GM23338 (cell line): Measurements from ENCODE around the gene SEMA5A.

Experiments used
- CREB1 ChIP-seq: fragments of 250-450 bp; sonication (Bioruptor Pico); IDR thresholded peaks from 2 replicates; pipeline ENCODE4 v1.5.0; 2020; ENCODE audit warnings: low read depth, mild to moderate bottlenecking, moderate library complexity
- CTCF ChIP-seq, 2 experiments: fragments of 200-600 bp in 1 of 2; sonication (generic) in 1 of 2; conservative IDR thresholded peaks; 2 replicates each; pipeline versions ENCODE4 v1.5.1 to v1.6.1; 2016 to 2017; ENCODE audit warnings: antibody characterized with exemption in 2 of 2, low read depth in 2 of 2, mild to moderate bottlenecking in 2 of 2, moderate library complexity in 1 of 2
- EZH2 ChIP-seq: fragments of 200-600 bp; sonication (generic); IDR thresholded peaks from one replicate; pipeline ENCODE4 v1.8.0; 2017; ENCODE audit warnings: antibody characterized with exemption, mild to moderate bottlenecking, low read depth; ENCODE audit not compliant: unreplicated experiment
- EZH2phosphoT487 ChIP-seq: fragments of 200-600 bp; sonication (generic); IDR thresholded peaks from one replicate; pipeline ENCODE4 v1.8.1; 2018; ENCODE audit warnings: antibody characterized with exemption; ENCODE audit not compliant: unreplicated experiment

- TF ChIP-seq CREB1 (CRISPR knock-in tag), result no peak
- TF ChIP-seq EZH2, result no peak
- TF ChIP-seq CTCF (conservative IDR thresholded peaks at IDR 0.05; ENCODE audit: low read depth in 2 of 2), result no peak
- TF ChIP-seq EZH2phosphoT487, result no peak
These were observed 423.3 kb downstream of the SEMA5A start for GRCh38 chr5:9122528-9122927.
